ENCODE results near the gene RBFOX2. TPM values are rescaled to one million over a fixed set of nuclear protein-coding genes. Genes with fewer than 3 reads are reported as not detected.

Gene RBFOX2
- total RNA-seq, 1 donor from 2014 or later: 164 TPM

DNA sequence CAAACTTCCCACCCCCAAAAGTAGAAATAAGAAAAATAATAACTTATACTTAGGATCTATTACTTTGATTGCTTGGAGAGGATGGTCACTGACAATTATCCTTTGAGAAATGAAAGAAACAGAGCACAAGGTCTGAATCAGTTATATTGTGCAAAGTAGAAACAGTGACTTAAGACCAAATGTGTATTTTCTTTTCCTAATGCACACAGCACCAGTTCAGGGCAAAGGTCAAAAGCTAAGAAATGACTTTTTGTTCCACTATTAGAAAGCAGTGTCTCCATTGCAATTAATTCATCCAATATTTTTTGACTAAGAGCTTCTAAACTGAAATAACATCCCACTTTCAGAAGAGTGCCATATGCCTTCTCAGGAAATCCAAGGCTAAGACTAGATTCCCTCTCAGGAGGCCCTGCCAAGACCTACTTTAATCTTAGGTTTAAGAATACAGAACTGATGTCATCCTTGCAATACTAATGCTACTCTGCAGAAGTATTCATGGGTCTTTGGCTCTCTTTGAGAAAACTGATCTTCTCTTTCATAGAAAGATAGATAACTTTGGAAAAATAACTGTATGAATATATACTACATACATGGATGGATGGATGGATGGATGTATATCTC, 164.0 kb downstream of the RBFOX2 start:
- Mint-ChIP-seq H3K4me1 (ENCODE audit: unreplicated experiment) (peaks cover 45% of the 10 kb centered on the region), H3K27ac (no peak overlapping the region), H3K36me3 (peaks cover 4% of the 10 kb centered on the region), H3K9me3 (no peaks in the 10 kb centered on the region), H3K4me3 (no peak overlapping the region), H3K27me3 (no peaks in the 10 kb centered on the region)
- no peak for DNase-seq (ENCODE audit: extremely low spot score, unreplicated experiment)
- TF ChIP-seq, protein P1, sequence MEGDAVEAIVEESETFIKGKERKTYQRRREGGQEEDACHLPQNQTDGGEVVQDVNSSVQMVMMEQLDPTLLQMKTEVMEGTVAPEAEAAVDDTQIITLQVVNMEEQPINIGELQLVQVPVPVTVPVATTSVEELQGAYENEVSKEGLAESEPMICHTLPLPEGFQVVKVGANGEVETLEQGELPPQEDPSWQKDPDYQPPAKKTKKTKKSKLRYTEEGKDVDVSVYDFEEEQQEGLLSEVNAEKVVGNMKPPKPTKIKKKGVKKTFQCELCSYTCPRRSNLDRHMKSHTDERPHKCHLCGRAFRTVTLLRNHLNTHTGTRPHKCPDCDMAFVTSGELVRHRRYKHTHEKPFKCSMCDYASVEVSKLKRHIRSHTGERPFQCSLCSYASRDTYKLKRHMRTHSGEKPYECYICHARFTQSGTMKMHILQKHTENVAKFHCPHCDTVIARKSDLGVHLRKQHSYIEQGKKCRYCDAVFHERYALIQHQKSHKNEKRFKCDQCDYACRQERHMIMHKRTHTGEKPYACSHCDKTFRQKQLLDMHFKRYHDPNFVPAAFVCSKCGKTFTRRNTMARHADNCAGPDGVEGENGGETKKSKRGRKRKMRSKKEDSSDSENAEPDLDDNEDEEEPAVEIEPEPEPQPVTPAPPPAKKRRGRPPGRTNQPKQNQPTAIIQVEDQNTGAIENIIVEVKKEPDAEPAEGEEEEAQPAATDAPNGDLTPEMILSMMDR (conservative IDR thresholded peaks at IDR 0.05): no peak

DNA sequence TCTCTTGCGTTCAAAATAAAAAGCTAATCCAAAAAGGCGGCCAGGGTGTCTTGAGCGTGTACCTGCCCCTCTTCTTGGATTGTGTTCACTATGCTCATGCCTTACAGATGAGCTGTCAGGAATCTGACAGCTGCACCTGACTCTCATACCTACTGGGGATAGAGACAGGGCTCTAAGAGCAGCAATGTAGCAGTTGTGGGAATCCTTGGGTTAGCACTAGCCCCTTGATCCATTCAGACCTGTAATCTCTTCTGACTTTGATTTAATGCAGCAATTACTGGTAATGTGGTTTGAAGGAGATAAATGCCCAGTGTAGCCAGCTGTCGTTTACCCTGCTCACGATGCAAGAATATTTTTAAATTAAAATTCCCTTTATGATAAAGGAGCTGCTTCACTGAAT, 165.2 kb downstream of the RBFOX2 start:
- Mint-ChIP-seq H3K4me1 (ENCODE audit: unreplicated experiment) (peaks cover 40% of the 10 kb centered on the region), H3K27ac (no peak overlapping the region), H3K9me3 (no peaks in the 10 kb centered on the region), H3K4me3 (no peak overlapping the region), H3K36me3 (no peaks in the 10 kb centered on the region), H3K27me3 (no peaks in the 10 kb centered on the region)
- TF ChIP-seq, protein P1 (conservative IDR thresholded peaks at IDR 0.05): no peak
- no peak for DNase-seq (ENCODE audit: extremely low spot score, unreplicated experiment)

DNA sequence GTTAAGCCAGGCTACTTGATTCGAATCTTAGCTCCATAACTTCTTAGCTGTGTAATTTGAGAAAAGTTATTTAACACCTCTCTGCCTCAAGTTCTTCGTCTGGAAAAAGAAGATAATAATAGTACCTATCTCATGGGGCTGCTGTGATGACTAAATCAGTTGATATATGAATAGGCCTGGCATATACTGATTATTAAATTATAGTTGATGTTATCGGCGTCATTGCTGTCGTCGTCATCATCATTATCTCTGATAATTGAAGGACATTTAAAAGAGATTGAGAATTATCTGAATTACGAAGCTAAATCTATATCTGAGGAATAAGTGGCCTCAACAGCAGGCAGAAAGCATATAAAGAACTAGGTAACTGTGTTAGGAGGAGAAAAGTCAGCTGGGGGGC, 165.9 kb downstream of the RBFOX2 start:
- TF ChIP-seq, protein P1 (conservative IDR thresholded peaks at IDR 0.05): no peak
- Mint-ChIP-seq H3K27ac (no peak overlapping the region), H3K9me3 (no peaks in the 10 kb centered on the region), H3K27me3 (no peaks in the 10 kb centered on the region), H3K4me3 (no peak overlapping the region), H3K4me1 (ENCODE audit: unreplicated experiment) (peaks cover 43% of the 10 kb centered on the region), H3K36me3 (no peaks in the 10 kb centered on the region)
- DNase-seq (ENCODE audit: extremely low spot score, unreplicated experiment): no peak

DNA sequence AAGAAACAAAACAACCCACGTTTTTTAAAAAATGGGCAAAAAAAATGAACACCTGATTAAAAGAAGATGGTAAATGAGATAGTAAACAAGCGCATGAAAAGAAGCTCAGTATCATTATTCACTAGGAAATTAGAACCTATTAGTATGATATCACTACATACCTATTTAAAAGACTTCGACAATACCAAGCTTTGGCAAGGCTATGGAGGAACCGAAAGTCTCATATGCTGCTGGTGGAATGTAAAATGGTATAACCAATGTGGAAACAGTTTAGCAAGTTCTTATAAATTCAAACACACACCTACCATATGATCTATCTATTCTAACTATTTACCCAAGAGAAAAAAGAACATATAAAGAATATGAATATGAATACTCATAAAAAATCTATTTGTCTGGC, 167.2 kb downstream of the RBFOX2 start:
- peaks cover 43% of the 10 kb centered on the region for H3K4me1 Mint-ChIP-seq (ENCODE audit: unreplicated experiment)
- TF ChIP-seq, protein P1 (conservative IDR thresholded peaks at IDR 0.05): no peak
- no peak overlapping the region for H3K4me3 Mint-ChIP-seq
- no peaks in the 10 kb centered on the region for H3K27me3 Mint-ChIP-seq
- DNase-seq (ENCODE audit: extremely low spot score, unreplicated experiment): no peak
- H3K27ac Mint-ChIP-seq: no peak overlapping the region
- H3K36me3 Mint-ChIP-seq: no peaks in the 10 kb centered on the region
- no peaks in the 10 kb centered on the region for H3K9me3 Mint-ChIP-seq

DNA sequence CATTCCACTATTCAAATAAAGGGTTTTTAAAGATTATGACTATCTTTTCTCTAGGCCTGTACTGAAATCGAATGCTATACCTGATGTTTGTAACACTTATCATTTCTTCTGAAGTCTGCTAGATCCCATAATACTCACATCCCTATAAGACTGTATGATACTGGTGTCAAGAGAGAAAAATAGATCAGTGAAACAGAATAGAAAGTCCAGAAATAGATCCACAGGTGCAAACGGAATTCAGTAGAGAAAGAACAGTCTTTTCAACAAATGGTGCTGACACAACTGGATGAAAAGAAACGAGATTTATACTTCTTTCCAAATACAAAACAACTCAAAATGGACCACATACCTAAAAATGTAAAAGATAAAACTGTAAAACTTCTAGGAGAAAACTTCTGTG, 167.8 kb downstream of the RBFOX2 start:
- Mint-ChIP-seq H3K9me3 (no peaks in the 10 kb centered on the region), H3K27me3 (no peaks in the 10 kb centered on the region), H3K4me3 (no peak overlapping the region)

More for the DNA sequence above, 167.8 kb downstream of the RBFOX2 start:
- Mint-ChIP-seq H3K4me1 (ENCODE audit: unreplicated experiment) (peaks cover 41% of the 10 kb centered on the region), H3K36me3 (no peaks in the 10 kb centered on the region), H3K27ac (no peak overlapping the region)
- TF ChIP-seq, protein P1 (conservative IDR thresholded peaks at IDR 0.05): no peak
- DNase-seq (ENCODE audit: extremely low spot score, unreplicated experiment): no peak
